MV-4-11 (cell line): ENCODE measurements around the gene OR11H7.
"Not testable (repeated sequence)": the region's sequence is repeated elsewhere in the genome, so short reads cannot be mapped to it uniquely, and the experiment has no call there.

ENCODE experiments used
- DNase-seq: peaks from one replicate; lab custom pipeline; 2025; lab: John Stamatoyannopoulos, UW

The OR11H7 gene

GRCh38 chr14:20228681-20229080, at the start of gene OR11H7:
TSS of gene OR11H7 (plus strand) at chr14:20228981.
- DNase-seq, result no peak

GRCh38 chr14:20179218-20179617, 49.6 kb upstream of the OR11H7 start:
- DNase-seq, result peak; percentile 88

GRCh38 chr14:20179880-20180279, 48.9 kb upstream of the OR11H7 start:
- peak; percentile 88 for DNase-seq

GRCh38 chr14:20180486-20180885, 48.3 kb upstream of the OR11H7 start:
- peak; percentile 89 for DNase-seq

- DNase-seq, result peak; percentile 75
Observed at GRCh38 chr14:20184181-20184580, 44.6 kb upstream of the OR11H7 start.

- no peak for DNase-seq
Observed at GRCh38 chr14:20190596-20190995, 38.2 kb upstream of the OR11H7 start, which contains the start of gene OR11G2. TSS of gene OR11G2 (plus strand) at chr14:20190896. CDS start at chr14:20197438, 6,542 bp downstream.

GRCh38 chr14:20191396-20191795, 37.4 kb upstream of the OR11H7 start:
- no peak for DNase-seq

GRCh38 chr14:20194101-20194500, 34.7 kb upstream of the OR11H7 start:
- no peak for DNase-seq

- DNase-seq, result not testable (repeated sequence)
Observed at GRCh38 chr14:20195170-20195569, 33.6 kb upstream of the OR11H7 start.

GRCh38 chr14:20195911-20196310, 32.9 kb upstream of the OR11H7 start:
- DNase-seq, result no peak

- peak; percentile 71 for DNase-seq
Observed at GRCh38 chr14:20197459-20197858, 31.3 kb upstream of the OR11H7 start.

- peak; percentile 16 for DNase-seq
Observed at GRCh38 chr14:20198991-20199390, 29.8 kb upstream of the OR11H7 start.

- DNase-seq, result no peak
Observed at GRCh38 chr14:20204721-20205120, 24.1 kb upstream of the OR11H7 start.

- no peak for DNase-seq
Observed at GRCh38 chr14:20209595-20209994, 19.2 kb upstream of the OR11H7 start.

- not testable (repeated sequence) for DNase-seq
Observed at GRCh38 chr14:20212406-20212805, 16.4 kb upstream of the OR11H7 start.

- DNase-seq, result no peak
Observed at GRCh38 chr14:20215196-20215595, 13.6 kb upstream of the OR11H7 start.

- no peak for DNase-seq
Observed at GRCh38 chr14:20219033-20219432, 9.7 kb upstream of the OR11H7 start.

GRCh38 chr14:20223410-20223809, 5.4 kb upstream of the OR11H7 start, which contains the start of gene OR11H6:
TSS of gene OR11H6 (plus strand) at chr14:20223710. CDS start at chr14:20223710, 0 bp downstream.
- no peak for DNase-seq

- DNase-seq, result not testable (repeated sequence)
Observed at GRCh38 chr14:20235415-20235814, 6.6 kb downstream of the OR11H7 start.

GRCh38 chr14:20247646-20248246, 19.0 kb downstream of the OR11H7 start:
- DNase-seq, result no peak

- DNase-seq, result peak; percentile 22
Observed at GRCh38 chr14:20262642-20263128, 33.9 kb downstream of the OR11H7 start.

- not testable (repeated sequence) for DNase-seq
Observed at GRCh38 chr14:20264361-20264760, 35.6 kb downstream of the OR11H7 start.

GRCh38 chr14:20274062-20274461, 45.3 kb downstream of the OR11H7 start:
- no peak for DNase-seq

GRCh38 chr14:20277409-20277808, 48.6 kb downstream of the OR11H7 start:
- no peak for DNase-seq
